Suppressor macrophage treated with lipopolysaccharide for 4 hours (primary cell): Measurements from ENCODE around the gene MBTPS1.
A peak's percentile ranks its signal among the peaks of the same experiment; 100 is the strongest.

Experiments used
- DNase-seq: peaks from one replicate; pipeline ENCODE4 v3.0.0-alpha.2; 2020

MBTPS1 gene

DNA sequence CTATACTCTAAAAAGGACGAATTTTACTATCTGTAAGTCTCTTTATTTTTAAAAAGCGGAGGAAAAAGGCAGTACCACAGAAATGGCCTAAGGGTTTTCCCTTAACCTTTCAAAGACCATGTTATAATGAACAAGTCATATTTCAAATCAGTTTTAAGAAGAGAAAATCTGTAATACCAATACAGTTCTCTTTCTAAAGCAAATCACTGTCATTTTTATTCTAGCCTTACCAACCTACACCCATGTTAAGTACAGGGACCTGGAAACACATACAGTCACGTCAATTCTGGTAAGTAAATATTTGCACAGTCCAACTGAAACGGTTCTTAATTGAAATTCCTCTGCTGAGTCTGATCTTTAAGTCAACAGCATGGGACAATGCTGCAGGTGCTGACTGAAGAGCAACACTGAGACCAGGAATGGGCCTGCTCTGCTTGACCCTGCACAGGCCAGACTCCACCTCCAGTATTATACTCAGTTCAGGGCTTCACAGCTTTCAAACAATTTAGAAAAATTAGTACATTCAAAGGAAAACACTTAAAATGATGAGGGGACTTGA, 20.2 kb downstream of the MBTPS1 start:
- DNase-seq, result no peak

DNA sequence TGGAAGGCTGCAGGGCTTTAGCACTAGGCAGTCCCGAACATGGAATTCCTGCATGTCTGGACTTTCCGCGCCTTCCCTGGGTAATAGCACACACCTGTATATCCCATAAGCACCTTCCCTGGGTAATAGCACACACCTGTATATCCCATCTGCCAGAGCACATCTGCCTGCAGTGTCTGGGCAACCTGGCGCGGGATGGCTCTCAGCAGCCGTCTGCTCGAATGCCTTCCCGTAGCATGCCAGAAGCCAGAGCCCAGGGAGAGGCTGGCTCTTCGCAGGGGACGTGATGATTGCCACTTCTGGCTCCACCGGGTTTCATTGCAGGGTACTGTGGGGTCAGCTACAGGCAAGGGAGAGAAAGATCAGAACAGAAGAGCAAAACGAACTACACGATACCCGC, 21.3 kb downstream of the MBTPS1 start:
- DNase-seq, result no peak

DNA sequence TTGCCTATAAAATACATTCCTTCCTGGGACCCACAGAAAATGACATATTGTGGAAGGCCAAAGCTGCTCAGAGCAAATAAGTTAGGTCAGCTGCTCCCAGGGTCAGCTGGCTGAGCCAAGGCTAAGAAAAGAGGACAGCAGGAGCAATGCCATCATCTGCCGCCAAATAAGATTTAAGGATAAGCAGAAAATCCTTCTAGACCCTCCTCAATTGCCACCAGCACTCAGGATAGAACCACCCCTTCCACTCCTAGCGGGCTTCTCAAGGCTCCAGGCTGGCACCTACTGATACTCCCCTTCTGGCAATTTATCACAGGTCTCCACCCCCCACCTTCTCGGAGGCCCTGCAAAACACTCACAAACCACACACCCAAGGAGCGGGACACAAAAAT, 22.9 kb downstream of the MBTPS1 start:
- DNase-seq, result no peak

DNA sequence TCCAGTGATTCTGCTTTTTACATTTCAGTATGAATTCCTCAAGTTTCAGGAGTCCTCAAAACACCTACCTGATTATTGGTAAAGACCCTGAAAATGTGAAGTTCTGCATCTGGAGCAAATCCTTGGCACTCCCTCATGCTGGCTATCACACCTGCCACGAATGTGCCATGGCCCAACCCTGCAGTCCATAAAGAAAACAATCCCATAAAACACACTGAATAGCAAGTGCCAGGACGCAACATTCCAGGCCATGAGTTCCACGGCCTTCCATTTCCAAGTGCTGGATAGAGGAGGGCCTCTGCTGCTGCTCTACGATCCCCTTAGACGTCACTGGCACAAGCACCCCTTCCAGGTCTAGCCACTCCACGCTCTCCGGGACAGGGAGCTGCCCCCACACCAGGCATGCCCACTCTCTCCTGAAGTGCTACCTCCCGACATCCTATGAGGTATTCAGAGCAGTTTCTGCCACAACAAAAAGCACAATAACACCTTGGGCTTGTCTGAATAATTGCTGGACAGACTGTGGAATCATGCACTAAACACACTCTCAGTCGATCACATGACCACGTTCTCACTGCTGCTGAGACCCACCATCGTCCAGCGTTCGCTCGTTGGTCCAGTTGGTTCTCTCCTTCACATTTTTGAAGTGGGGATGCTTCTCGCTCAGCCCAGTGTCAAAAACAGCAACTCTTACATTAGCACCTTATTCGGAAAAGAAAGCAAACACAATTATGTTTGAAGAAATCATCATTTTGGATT, 23.4 kb downstream of the MBTPS1 start:
- no peak for DNase-seq

DNA sequence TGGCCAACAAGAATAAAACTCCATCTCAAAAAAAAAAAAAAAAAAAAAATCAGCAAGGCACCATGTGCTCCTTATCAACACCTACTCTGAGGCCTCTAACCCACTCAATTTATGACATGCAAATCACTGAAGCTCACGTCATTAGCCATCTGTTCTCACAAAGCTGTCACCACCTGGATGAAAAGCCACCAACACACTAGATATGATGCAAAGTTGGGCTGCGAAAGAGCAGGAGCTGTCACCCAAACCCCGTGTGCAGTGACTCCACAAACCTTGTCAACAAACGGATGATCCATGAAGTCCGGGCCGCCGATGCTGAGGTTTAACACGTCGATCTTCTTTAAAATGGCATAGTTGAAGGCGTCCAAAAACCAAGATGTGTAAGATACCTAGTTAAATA, 25.3 kb downstream of the MBTPS1 start:
- DNase-seq, result no peak

DNA sequence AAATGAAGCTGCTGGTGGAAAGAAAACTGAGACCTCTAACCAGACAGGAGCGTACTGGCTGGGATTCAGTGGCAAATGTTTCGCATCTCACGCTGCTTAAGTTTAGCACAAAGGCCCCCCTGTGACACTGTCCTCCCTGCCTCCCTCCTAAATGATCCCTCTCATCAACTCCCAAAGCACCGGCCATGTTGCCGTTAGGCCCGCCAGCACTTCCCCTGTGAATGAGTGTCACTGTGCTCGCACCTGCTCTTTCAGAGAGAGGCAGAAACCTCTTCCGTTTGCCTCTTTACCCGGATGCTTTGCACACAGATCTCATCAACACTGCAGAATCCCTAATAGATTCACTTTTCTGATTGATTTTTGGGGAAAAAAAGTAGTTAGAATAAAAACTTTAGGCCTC, 26.5 kb downstream of the MBTPS1 start:
- DNase-seq, result no peak

DNA sequence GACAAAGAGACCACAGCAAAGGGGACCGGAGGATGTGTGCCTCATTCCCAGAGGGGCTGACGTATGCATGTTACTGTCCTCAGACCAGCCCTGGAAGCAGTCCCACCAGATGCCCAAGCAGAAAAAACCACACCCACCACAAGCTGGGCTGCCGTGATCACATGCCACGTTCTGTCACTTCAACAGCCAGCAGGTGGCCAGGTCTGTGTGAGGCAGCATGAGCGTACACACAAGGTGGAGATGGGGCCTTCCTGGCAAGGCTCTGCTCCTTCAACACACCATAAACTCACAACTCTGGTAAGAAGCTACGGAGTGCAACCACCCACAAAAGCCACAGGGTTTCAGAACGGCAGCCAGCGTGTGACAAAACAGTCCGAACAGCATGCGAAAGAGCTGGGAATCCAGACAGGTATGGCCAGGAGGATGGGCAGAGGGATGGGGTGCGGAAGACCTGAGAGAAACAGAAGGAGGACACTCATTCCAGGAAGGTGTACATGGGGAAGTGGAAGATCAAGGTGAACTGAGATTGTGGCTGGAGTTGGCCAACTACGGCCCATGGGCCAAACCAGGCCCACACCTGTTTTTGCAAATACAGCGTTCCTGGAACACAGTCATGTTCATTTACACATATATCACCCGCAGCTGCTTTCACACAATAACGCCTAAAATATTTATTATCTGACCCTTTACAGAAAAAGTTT, 27.9 kb downstream of the MBTPS1 start:
- DNase-seq, result no peak

DNA sequence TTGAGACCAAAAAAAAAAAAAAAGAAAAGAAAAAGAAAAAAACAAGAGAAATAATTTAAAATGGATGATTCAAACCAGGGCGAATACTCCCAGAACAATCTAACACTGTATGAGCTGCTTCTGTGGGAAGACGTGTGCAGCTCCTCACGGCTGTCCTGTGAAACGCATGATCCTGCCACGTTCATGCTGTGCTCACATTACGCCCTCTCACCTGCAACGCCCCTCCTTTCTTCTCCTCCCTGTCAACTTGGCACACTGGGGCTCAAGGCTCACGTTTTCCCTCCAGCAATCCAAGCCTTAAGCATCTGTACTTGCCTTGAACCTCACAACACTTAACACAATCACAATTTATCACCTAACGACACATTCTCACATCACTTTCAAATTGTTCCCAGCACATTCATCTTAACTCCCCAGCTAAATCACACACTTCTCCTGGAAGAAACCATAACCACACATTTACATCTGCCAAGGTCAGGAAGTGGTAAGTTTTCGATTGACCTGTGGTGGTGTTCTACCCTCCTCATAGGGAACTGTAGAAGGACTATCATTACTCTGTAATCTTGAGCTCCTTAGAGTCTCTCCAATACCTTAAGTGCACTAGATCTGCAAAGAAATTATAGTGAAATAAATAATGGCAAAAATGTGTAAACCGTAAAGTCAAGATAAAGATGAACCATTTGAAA, 29.1 kb downstream of the MBTPS1 start:
- DNase-seq, result no peak

DNA sequence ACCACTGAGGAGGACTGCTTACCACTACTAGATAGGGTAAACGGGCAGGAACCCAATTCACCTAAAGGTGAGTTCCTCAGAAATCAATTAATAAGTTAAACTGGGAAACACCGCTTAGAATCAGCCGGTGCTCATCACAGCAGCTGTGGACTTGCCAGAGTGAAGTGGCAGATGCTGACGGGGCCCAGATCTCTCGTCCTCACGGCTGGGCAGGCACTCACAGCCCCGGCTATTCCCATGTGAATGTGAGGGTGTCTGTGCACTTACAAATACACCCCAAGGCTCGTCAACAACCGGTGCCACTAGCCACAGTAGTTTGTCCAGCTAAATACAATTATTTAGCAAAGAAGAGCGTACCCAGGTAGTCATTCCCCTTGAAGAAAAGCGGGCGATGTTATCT, 29.7 kb downstream of the MBTPS1 start:
- DNase-seq, result no peak

DNA sequence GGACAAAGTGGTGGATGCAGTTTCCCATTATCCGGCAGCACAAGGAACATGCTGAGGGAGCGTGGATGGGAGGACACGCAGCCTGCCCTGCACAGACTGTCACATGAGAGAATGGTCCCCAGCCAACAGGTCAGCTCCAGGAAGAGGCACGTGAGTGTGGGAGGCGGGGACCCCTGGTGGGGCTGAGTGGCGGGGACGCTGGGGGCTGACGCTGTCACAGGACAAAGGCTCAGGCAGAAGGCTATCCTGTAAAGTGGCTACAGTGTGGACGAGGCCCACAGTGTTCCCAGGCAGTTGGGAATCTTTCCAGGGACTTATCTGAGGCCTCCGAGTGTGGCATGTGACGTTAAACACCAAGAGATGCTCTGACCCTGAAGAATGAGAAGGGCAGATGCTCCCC, 30.4 kb downstream of the MBTPS1 start:
- no peak for DNase-seq

DNA sequence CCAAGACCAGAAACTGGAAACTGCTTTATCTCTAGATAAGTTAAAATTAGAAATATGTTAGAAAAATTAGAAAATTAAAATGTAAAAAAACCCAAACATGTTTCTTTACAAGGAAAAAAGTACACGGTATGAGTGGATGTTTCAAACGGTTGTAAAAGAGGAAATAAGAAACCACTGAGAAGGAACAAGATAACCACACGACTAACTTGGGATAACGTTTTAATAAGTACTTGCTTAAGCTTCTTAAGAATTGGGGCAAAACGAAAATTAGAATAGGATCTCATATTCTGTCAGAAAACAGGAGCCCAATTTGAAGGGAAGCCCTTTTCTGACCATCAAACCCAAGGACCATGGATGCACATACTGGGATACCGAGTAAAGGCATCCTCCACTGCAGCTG, 31.0 kb downstream of the MBTPS1 start:
- DNase-seq, result peak; percentile 63

DNA sequence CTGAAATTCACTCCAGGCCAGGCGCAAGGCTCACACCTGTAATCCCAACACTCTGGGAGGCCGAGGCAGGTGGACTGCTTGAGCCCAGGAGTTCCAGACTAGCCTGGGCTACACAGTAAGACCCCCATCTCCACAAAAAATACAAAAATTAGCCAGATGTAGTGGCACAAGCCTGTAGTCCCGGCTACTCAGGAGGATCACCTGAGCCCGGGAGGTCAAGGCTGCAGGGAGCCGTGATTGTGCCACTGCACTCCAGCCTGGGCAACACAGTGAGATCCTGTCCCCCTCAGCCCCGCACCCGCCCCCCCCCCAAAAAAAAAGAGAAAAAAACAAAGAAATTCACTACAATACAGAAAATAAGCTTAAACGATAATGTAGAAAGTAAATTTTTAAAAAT, 31.5 kb downstream of the MBTPS1 start:
- no peak for DNase-seq

DNA sequence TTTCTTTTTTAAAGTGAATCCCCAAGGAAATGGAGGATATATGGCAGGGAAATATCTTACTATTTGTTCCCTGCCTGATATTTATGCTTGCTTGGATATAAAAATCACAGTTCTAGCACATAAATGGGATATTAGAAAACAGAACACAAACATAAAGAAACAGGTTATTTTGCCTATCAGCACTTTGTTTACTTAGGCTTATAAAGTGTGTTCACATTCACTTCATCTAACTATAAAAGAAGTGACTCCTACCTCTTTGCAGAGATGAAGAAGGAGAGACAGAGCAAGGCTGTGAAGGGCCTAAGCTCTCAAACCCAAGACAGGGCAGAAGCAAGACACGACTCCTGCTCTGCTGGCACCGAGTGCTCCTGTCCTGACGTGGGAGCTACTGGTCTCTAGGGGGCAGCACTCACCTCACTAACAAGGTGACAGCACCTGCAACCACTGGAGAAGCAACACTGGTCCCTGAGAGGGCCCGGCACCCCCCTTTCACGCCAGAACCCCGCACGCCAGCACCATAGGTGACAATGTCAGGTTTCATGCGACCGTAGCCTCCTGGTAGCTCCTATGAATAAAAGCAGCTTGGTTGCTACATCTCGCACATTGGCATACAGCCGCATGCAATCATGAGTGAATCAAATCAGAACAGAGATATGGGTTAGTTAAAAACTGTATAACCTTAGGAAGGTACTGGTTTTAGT, 32.0 kb downstream of the MBTPS1 start:
- peak; percentile 44 for DNase-seq

DNA sequence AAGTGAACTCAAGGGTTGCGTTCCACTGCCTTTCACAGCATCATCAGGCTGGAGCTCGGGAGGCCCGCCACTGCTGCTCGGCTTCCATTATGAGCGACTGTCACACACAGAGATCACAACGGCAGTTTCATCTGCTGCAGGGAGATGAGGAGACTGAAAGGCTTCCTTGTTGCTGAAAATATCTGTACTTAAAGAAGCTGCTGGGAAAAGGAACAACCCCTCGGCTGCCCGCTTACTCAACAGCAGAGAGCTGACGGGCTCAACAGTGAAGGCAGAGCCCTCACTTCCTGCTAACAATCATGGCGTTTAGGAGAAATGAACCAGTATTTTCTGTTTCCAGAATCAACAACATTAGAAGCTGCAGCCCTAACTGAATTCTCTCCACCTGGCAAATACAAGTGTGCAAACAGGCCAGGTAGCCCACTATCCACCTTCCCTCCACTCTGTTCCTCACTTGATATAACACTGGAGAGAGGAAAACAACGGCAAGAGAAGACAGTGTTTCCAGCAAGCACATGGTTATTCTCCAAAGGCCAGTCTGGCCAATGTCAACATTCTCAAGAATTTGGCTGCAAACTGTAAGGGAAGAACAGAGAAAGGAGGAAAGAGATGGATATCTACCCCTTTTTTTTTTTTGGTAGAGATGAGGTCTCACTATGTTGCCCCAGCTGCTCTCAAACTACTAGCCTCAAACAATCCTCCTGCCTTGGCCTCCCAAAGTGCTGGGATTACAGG, 33.7 kb downstream of the MBTPS1 start:
- peak; percentile 70 for DNase-seq

DNA sequence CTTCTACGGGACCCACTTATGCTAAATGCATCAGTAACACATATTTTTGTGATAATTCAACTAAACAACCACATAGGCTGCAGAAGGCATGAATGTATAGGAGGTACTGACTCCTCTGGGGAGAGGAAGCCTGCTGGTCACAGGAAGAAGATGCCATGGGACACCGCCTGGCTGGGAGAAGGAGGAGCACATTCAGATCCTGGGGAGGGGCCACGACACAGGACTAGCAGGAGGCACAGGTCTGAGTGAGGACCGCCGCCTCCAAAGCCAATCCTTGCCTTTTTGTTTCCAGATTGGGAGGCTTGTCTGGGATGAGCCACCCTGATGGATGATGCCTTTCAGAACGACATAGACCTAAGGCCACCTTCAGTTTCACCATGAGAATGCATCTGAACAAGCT, 34.6 kb downstream of the MBTPS1 start:
- peak; percentile 14 for DNase-seq

DNA sequence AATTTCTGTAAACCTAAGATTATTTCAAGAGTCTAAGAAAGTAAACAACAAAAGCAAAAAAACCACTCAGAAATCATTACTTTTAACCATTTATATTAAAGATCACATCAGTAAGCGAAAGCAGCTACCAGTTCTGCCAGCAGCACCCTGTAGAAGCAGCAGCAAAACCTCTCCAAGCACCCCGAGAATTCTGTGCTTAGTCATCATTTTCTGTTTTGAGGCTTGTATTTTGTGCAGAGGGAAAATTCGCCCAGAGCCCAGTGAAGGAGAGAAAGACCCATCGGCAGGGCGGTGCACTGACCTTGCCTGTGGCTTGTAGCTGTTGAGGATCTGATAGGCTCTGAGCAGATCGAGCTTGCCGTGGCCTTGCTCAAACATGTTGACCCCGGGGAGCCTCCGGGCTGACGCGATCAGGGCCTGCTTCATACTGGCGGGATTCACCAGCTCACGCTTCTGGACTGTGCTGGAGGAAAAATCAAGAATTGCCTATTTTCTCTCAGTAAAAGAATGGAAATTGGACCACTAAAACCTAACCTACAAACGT, 35.2 kb downstream of the MBTPS1 start:
- no peak for DNase-seq

DNA sequence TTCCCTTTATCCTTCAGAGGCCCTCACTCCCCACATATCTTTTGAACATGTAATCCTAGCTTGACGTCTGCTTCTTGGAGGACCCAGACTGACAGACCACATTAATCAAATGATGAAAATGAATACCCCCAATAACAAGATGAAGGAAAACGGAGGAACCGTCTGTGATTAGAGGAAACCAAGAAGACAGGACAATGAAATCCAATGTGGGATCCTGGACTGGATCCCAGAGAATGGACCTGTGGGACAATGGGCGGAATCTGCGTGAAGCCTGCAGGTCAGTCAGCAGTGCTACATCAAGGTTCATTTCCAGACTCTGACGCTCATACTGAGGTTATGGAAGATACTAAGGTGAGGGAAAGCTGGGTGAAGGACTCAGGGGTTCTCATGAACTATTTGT, 35.9 kb downstream of the MBTPS1 start:
- no peak for DNase-seq

DNA sequence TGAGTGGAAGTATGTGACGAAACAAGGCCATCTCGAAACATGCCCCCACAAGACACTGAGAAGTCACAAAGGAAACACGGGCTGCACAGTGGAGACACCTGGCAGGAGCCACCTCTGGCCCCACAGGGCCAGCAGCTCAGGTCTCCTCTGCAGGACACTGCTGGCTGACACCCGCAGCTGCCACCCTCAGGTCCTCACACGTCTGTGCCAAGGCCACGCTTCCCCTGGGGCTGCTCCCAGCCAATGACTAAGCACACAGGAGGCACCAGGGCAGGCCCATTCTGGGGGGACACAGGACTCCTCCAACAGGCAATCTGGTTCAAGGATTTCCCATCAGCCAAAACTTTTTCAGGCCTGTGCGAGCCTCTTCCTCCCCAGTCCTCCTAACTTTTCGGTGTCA, 36.4 kb downstream of the MBTPS1 start:
- no peak for DNase-seq

DNA sequence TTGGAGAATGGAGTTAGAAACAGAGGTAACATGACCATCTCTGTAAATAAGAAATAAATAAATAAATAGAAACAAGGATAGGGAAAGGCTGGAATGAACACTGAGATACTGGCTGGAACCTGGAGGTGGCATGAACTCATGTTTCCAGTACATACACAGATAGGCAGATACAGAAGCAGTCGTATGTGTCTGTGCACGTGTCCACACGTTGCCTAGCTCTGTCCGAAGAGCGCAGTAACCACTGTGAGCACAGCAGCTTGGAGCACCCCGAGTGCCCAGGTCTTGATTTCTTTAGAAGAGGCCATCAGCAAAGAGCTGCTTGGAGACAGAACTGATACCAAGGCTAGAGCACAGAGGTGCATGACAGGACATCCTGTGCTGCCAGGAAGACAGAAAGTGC, 37.1 kb downstream of the MBTPS1 start:
- no peak for DNase-seq

DNA sequence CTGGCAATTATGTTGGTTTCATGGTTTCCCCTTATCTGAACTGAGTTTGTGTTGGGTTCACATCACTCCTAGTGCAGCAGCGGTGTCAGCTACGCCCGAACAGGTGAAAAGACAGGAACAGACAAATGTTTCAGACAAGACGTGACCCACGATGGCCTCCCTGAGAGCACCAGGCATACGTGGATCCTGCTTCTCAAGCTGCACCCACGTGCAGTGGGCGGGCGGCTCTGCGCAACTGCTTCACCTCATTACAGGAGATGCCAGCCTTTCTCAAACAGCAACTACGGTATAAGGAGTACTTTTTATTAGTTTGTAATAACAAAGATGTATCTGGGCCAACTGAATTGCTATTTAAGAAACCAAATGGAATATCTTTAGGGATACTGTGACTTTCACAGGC, 41.4 kb downstream of the MBTPS1 start:
- DNase-seq, result no peak

DNA sequence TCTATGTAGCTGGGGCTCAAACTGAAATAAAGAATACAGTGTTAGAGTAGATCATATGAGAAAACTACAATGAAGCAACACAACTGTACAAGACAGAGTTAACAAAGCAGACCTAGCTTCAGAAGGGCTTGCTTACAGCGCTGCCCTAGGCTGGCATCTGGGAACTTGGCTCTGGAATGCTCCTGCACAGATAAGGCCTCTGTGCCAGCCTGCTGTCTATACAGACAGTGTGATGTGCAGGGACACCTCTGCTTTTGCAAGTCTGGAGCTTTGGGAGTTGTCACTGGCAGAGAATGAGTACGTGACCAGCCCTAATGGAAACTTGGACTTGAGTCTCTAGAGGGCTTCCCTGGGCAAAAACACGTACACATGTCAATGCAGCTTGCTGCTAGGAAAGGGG, 42.0 kb downstream of the MBTPS1 start:
- no peak for DNase-seq

DNA sequence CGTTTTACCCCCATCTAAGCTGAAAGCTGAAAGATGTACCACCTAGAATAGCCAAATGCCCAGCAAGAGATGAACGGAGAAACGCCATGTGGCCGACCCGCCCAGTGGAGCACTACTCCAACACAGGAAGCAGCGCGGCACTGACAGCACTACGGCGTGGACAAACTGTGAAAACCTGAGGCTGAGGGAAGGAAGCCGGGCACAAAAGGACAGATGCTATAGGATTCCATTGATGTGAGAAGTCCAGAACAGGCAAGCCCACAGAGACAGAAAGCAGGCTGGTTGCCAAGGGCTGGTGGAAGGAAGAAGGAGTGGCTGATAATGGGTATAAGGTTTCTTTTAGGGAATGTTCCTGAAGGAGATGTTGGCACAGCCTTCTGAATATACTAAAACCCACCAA, 44.7 kb downstream of the MBTPS1 start:
- DNase-seq, result no peak
